Endothelial cell of umbilical vein (primary cell): Measurements from ENCODE around the gene OMA1. TPM values are rescaled to one million over a fixed set of nuclear protein-coding genes. Genes with fewer than 3 reads are reported as not detected.

Source experiments
- BruUV-seq: library from RNA; stranded (reverse); fragments of 400-500 nt; replicated peaks from 2 replicates; lab custom pipeline; 2021; lab: Mats Ljungman, UMichigan
- CTCF ChIA-PET: fragments of 300-600, 350-600 bp; sonication (Branson Sonifier 250); formaldehyde crosslinking; loops from one replicate; lab custom pipeline; 2021; ENCODE audit warnings: antibody characterized with exemption, inconsistent platforms; lab: Charles Lee
- POLR2A ChIA-PET: fragments of 300-600, 350-600 bp; sonication (Branson Sonifier 250); formaldehyde crosslinking; loops from one replicate; lab custom pipeline; 2021; ENCODE audit warnings: antibody characterized with exemption, inconsistent platforms; lab: Charles Lee
- DNase-seq: peaks from one replicate; pipeline ENCODE4 v3.0.0-alpha.2; 2011; ENCODE audit warnings: low read depth, low spot score
- FAIRE-seq: peaks from 2 replicates; lab custom pipeline; 2011; peaks lifted over from hg19 to GRCh38; lab: Jason Lieb, UNC
- H2AFZ ChIP-seq: 2 replicates; pipeline ENCODE4 v1.6.0; 2012; ENCODE audit warnings: low read depth, low read length, control low read depth, inconsistent platforms
- H3K27ac ChIP-seq: 2 replicates; pipeline ENCODE4 v1.5.1; 2011; ENCODE audit warnings: low read depth, mild to moderate bottlenecking, control low read depth, low read length, moderate library complexity; ENCODE audit not compliant: insufficient read depth
- H3K27me3 ChIP-seq, 2 experiments: 2 replicates each; pipeline versions ENCODE4 v1.6.0 to v1.6.1; 2011; ENCODE audit warnings: low read length in 2 of 2, mixed read lengths in 1 of 2; ENCODE audit not compliant: control insufficient read depth in 2 of 2, insufficient read depth in 2 of 2
- H3K36me3 ChIP-seq, 2 experiments: 2 replicates in 1 of 2; 3 replicates in 1 of 2; pipeline ENCODE4 v1.5.1; 2011; ENCODE audit warnings: low read length in 2 of 2, mild to moderate bottlenecking in 1 of 2, moderate library complexity in 1 of 2; ENCODE audit not compliant: control insufficient read depth in 2 of 2, insufficient read depth in 2 of 2; ENCODE audit errors: extremely low read depth in 1 of 2
- H3K4me1 ChIP-seq: 3 replicates; pipeline ENCODE4 v1.5.1; 2011; ENCODE audit warnings: mild to moderate bottlenecking, low read length; ENCODE audit not compliant: control insufficient read depth, insufficient read depth; ENCODE audit errors: extremely low read depth
- H3K4me2 ChIP-seq: 2 replicates; pipeline ENCODE4 v1.6.1; 2011; ENCODE audit warnings: low read length, control low read depth, mixed read lengths; ENCODE audit not compliant: insufficient read depth
- H3K4me3 ChIP-seq, 3 experiments: fragments of 200-600 bp in 1 of 3; sonication (generic), shearing (Covaris generic) in 1 of 3; replicated peaks in 1 of 3; 2 replicates each; pipeline ENCODE4 v1.5.1; 2011 to 2016; ENCODE audit warnings: control low read depth in 3 of 3, low read length in 3 of 3, mild to moderate bottlenecking in 2 of 3, inconsistent platforms in 1 of 3, low read depth in 1 of 3, moderate library complexity in 1 of 3; ENCODE audit not compliant: insufficient read depth in 1 of 3
- H3K79me2 ChIP-seq: 2 replicates; pipeline ENCODE4 v1.6.0; 2012; ENCODE audit warnings: low read length, inconsistent platforms; ENCODE audit not compliant: control insufficient read depth, insufficient read depth
- H3K9ac ChIP-seq: replicated peaks from 2 replicates; pipeline ENCODE3; 2011; ENCODE audit warnings: low read length, control low read depth; ENCODE audit not compliant: insufficient read depth; ENCODE audit errors: extremely low read depth
- H3K9me1 ChIP-seq: replicated peaks from 3 replicates; pipeline ENCODE4 v1.6.0; 2011; ENCODE audit warnings: mild to moderate bottlenecking, low read length; ENCODE audit not compliant: control insufficient read depth, insufficient read depth; ENCODE audit errors: extremely low read depth
- H3K9me3 ChIP-seq: replicated peaks from 2 replicates; pipeline ENCODE4 v1.5.1; 2012; ENCODE audit warnings: low read length, inconsistent platforms; ENCODE audit not compliant: control insufficient read depth, insufficient read depth
- H4K20me1 ChIP-seq: replicated peaks from 2 replicates; pipeline ENCODE3; 2011; ENCODE audit warnings: mild to moderate bottlenecking, low read length; ENCODE audit not compliant: control insufficient read depth, insufficient read depth; ENCODE audit errors: extremely low read depth
- EZH2 ChIP-seq: IDR thresholded peaks from 2 replicates; pipeline ENCODE4 v1.6.1; 2012; ENCODE audit warnings: borderline replicate concordance, low read depth, mild to moderate bottlenecking, moderate library complexity, low read length, inconsistent platforms; ENCODE audit not compliant: severe bottlenecking
- FOS ChIP-seq: IDR thresholded peaks from 2 replicates; pipeline ENCODE4 v1.6.1; 2011; ENCODE audit warnings: mild to moderate bottlenecking, low read length, moderate library complexity, borderline replicate concordance; ENCODE audit not compliant: insufficient read depth
- POLR2A ChIP-seq: IDR thresholded peaks from 2 replicates; pipeline ENCODE4 v1.6.1; 2012; ENCODE audit warnings: low read depth, mild to moderate bottlenecking, control low read depth, low read length
- POLR2AphosphoS5 ChIP-seq: IDR thresholded peaks from 2 replicates; pipeline ENCODE4 v1.6.1; 2012; ENCODE audit warnings: low read depth, mild to moderate bottlenecking, control low read depth, low read length, moderate library complexity; ENCODE audit not compliant: insufficient read depth
- dilution Hi-C: fragments of 300-500 bp; cut with MboI; formaldehyde crosslinking; loops from one replicate; pipeline ENCODE4 v1.15.0; 2019; ENCODE audit warnings: low sequenced_read_pairs; ENCODE audit not compliant: extremely low pct_ligation_motif_present
- intact Hi-C: fragments of 100-400 bp; cut with micrococcal nuclease; formaldehyde crosslinking; loops from one replicate; pipeline ENCODE4 v1.10.0; 2022
- polyA plus RNA-seq, 4 experiments: library from polyadenylated mRNA; depleted of rRNA in 3 of 4; stranded (reverse) in 3 of 4; unstranded in 1 of 4; fragments of >200 nt; gene quantifications; 2 replicates each; pipeline versions ENCODE4 v1.2.1 to v1.2.3, GENCODE V29; 2011 to 2012; ENCODE audit warnings: missing spikeins in 1 of 4
- total RNA-seq: library from RNA; stranded (reverse); gene quantifications from 2 replicates; pipeline ENCODE4 v1.2.3, GENCODE V29; 2021
- TF ChIP-seq, protein P1 (sequence below): IDR thresholded peaks from 2 replicates; pipeline ENCODE4 v1.6.1; 2011; ENCODE audit not compliant: insufficient read depth, insufficient read length
- TF ChIP-seq, protein P2 (sequence below), 2 donors: IDR thresholded peaks; 1 replicate in 1 of 2; 2 replicates in 1 of 2; pipeline ENCODE4 v1.5.1; 2011; ENCODE audit warnings: low read length in 2 of 2, mild to moderate bottlenecking in 2 of 2, moderate library complexity in 2 of 2, control low read depth in 1 of 2, inconsistent platforms in 1 of 2, low read depth in 1 of 2; ENCODE audit not compliant: insufficient read depth in 1 of 2; ENCODE audit errors: extremely low read depth in 1 of 2

OMA1 gene
- total and polyA plus RNA-seq, 2 donors (not counting 3 experiments of a cell fraction or from before 2014, with no cell fraction given), result 4.0 to 4.6 TPM

DNA sequence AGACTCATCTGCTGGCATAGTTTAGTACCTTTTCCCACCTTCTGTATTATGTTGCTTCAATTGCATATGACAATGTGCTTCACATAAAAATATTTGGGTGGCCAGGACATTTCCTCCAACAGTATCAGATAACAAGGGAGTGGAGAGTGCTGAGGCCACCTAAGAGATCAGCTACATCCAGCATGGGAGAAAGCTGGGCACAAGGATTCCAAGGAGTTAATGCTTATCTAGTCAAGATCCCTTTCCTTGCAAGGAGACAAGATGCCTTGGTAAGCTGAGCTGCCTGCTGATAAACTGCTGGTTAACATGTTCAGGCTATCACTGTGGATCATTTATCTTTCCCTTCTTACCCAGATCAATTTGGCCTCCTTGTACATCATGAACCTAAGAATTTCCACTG lies 25.1 kb upstream of the OMA1 start:
- no peak overlapping the region for H3K9ac ChIP-seq
- no TSS peak for BruUV-seq

DNA sequence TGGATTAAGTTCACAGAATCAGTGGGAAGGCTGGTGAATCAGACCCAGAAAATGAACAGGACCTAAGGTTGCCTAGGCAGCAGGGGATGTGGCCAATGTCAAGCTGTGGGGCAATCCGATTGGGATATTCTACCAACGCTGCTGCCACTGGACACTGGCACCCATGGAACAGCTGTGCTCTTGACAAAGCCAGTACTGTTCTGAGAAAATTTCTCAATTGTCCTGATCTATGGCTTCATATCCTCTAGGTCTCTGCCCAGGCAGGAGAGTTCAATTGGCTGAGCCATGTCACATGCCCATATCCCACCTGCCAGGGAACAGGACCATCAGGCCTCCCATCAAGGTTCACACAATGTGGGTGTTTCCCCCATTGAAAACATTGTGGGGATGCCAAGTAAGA lies 24.3 kb upstream of the OMA1 start:
- POLR2A ChIA-PET, result no interaction called here
- dilution Hi-C loops, result no loop called here

More for the DNA sequence above, 25.1 kb upstream of the OMA1 start:
- Histone ChIP-seq H3K9me1 (no peaks in the 10 kb centered on the region), H3K27ac (no peak overlapping the region), H4K20me1 (no peaks in the 10 kb centered on the region), H2AFZ (no peak overlapping the region), H3K9me3 (no peaks in the 10 kb centered on the region), H3K4me3 (no peak overlapping the region), H3K4me2 (no peak overlapping the region), H3K4me1 (peaks cover 16% of the 10 kb centered on the region), H3K36me3 (no peaks in the 10 kb centered on the region), H3K27me3 (no peaks in the 10 kb centered on the region), H3K79me2 (no peaks in the 10 kb centered on the region)
- dilution Hi-C loops (no loop called here), intact Hi-C loops (no loop called here)
- no peak for DNase-seq
- POLR2A ChIA-PET, result no interaction called here
- TF ChIP-seq EZH2, result no peak
- TF ChIP-seq POLR2AphosphoS5, result no peak
- TF ChIP-seq FOS, result no peak
- no peak for FAIRE-seq
- CTCF ChIA-PET, result interaction anchor here (1.3 to 2.3 kb wide), 2 partner anchors 10 to 81 kb away, joined by 3 to 11 read pairs; no protein-coding TSS in a partner anchor

More for the DNA sequence above, 24.3 kb upstream of the OMA1 start:
- no peaks in the 10 kb centered on the region for H3K9me3 ChIP-seq
- H3K4me1 ChIP-seq, result peaks cover 16% of the 10 kb centered on the region
- no peak overlapping the region for H3K4me3 ChIP-seq
- FAIRE-seq (no peak), DNase-seq (no peak)
- H3K27me3 ChIP-seq, result no peaks in the 10 kb centered on the region
- CTCF ChIA-PET, result no interaction called here
- H3K9ac ChIP-seq, result no peak overlapping the region
- no peak overlapping the region for H3K27ac ChIP-seq
- H4K20me1 ChIP-seq, result no peaks in the 10 kb centered on the region
- TF ChIP-seq, protein P1, sequence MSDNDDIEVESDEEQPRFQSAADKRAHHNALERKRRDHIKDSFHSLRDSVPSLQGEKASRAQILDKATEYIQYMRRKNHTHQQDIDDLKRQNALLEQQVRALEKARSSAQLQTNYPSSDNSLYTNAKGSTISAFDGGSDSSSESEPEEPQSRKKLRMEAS, result no peak
- TF ChIP-seq POLR2A, result no peak
- TF ChIP-seq, protein P2, sequence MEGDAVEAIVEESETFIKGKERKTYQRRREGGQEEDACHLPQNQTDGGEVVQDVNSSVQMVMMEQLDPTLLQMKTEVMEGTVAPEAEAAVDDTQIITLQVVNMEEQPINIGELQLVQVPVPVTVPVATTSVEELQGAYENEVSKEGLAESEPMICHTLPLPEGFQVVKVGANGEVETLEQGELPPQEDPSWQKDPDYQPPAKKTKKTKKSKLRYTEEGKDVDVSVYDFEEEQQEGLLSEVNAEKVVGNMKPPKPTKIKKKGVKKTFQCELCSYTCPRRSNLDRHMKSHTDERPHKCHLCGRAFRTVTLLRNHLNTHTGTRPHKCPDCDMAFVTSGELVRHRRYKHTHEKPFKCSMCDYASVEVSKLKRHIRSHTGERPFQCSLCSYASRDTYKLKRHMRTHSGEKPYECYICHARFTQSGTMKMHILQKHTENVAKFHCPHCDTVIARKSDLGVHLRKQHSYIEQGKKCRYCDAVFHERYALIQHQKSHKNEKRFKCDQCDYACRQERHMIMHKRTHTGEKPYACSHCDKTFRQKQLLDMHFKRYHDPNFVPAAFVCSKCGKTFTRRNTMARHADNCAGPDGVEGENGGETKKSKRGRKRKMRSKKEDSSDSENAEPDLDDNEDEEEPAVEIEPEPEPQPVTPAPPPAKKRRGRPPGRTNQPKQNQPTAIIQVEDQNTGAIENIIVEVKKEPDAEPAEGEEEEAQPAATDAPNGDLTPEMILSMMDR (IDR thresholded peaks at IDR 0.05; ENCODE audit: extremely low read depth in 1 of 2, insufficient read depth in 1 of 2, low read depth in 1 of 2, low read length in 2 of 2), result no peak
- TF ChIP-seq FOS, result no peak
- BruUV-seq, result no TSS peak
- no peaks in the 10 kb centered on the region for H3K36me3 ChIP-seq
- no peaks in the 10 kb centered on the region for H3K79me2 ChIP-seq
- no peak overlapping the region for H2AFZ ChIP-seq
- H3K4me2 ChIP-seq, result no peak overlapping the region
- no peaks in the 10 kb centered on the region for H3K9me1 ChIP-seq
- intact Hi-C loops, result no loop called here
